Measurements from ENCODE around the gene INPP4A.
A peak's percentile ranks its signal among the peaks of the same experiment; 100 is the strongest.

Gene INPP4A

DNA sequence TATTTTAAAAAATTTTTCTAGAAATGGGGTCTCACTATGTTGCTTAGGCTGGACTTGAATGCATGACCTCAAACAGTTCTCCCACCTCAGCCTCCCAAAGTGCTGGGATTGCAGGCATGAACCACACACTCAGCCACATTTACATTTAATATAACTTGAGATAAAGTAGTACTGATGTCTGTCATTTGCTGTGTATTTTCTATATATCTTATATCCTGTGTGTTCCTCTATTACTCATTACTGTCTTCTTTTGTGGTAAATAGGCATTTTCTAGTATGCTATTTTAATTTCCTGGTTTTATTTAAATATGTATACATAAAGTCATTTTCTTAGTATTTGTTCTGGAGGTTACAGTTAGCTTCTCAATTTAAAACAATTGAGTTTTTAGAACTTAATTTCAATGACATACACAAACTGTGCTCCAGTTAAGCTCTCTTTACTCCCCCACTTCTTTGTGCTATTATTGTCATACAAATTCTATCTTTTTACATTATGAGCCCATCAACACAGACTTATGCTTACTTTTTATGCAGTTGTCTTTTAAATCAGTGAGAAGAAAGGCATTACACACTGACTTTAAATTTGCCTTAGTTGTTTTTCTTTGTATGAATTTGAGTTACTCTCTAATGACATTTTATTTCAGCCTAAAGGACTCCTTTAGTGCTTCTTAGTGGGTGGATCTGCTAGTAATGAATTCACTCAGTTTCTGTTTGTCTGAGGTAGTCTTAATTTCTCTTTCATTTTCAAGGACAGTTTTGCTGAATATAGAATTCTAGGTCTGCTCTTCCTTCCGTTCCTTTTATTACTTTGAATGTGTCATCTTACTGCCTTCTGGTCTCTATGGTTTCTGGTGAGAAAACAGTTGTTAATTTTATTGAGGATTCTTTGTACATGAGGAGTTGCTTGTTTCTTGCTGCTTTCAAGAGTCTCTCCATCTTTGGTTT, 6.2 kb upstream of the INPP4A start:
- DNase-seq, result no peak

DNA sequence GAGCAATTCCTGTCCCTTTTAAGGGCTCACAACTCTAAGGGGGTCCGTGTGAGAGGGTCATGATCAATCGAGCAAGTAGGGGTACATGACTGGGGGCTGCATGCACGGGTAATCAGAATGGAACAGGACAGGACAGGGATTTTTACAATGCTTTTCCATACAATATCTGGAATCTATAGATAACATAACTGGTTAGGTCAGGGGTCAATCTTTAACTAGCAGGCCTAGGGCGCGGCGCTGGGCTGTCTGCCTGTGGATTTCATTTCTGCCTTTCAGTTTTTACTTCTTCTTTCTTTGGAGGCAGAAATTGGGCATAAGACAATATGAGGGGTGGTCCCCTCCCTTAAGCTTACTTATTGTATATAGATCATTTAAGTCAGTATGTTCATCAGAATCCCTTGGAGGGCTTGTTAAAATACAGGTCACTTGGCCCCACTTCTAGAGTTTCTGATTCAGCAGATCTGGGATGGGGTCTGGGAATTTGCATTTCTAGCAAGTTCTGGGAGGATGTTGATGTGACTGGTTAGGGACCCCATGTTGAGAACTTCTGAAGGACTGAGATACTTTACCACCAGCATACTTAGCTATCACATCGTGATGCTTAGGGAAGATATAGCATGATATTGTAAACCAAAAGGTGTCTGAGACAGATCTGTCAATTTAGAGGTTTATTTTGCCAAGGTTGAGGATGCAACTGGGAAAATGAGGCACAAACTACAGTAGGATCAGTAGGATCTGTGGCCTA, 2.8 kb upstream of the INPP4A start:
- no peak for DNase-seq

DNA sequence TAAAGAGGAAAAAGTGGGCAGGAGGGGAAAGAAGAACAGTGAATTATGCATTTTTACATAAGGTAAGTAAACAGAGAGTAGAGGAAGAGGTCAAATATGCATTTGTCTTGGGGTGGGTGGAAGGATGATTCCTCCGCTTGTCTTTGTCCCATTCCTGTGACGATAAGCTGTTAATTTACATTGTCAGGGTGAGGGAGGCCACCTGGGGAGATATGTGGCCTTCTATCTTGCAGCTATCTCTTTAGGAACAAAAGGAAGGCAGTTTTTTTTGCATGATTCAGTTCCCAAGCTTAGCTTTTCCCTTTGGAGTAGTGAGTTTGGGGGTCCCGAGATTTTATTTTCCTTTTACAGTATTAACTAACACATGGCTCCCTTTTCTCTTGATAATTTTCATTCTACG, 2.2 kb upstream of the INPP4A start:
- DNase-seq, result no peak

DNA sequence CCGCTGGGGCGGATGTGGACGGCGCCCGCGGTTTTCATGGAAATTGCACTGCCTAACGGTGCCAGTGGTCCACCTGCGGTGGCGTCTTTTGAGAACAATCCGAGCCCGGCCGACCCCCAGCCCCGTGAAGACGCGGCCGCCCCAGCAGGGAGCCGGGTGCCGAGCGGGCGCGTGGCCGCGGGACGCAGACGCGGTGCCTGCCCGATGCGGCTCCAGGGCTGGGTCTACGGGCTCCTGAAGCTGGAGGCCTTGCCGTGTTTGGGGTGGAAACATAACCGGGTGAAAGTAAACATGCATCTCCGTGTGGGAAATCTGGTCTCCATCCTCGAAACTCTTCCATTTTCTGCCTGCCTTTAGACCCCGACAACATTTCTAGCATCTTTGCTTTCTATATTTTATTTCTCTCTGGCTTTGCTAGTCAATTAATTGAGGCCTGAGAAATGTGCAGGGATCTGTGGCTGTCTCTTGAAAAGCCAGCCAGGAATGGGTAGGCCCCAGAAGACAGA, 572 bp downstream of the INPP4A start:
- no peak for DNase-seq

DNA sequence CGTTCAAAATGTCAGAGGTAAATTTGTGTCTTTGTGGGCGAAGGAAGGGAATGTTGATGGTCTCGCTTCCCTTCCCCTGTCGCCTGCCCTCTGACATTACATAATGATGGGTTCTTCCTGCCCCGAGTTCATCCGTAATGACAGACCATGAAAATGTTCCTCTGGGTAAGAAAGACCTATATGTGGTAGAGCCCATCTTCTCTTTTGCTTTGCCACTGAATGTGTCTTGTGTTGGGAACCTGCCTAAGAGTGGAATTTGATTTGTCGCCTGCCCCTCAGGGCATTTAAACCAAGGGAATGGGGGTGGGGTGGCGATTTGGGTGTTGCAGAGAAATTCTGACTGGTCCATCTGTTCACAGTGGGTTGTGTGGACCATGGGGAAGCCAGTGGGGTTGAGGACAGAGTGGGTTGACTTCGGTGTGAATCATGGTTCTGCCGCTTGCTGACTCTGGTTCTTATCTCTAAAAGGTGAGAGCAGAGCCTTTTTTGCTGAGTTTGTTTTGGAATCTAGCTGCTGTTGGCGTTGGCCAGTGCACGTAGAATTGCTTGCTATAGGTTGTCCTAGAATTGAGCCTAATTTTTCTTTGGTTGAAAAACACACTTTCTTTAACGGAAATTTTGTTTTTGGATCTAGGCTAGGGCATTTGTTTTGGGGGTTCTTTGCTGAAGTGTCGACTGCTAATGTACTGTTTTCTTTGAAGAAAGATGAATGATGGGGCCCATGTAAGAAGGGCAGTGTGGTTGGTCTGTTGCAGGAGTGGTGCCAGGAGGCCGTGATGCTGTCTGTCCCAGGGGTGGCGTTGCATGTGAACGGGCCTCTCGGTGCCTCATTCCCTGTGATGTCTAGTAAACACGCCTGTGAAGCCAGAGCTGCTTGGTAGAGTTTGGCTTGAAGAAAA, 1.3 kb downstream of the INPP4A start:
- DNase-seq, result peak; percentile 34

DNA sequence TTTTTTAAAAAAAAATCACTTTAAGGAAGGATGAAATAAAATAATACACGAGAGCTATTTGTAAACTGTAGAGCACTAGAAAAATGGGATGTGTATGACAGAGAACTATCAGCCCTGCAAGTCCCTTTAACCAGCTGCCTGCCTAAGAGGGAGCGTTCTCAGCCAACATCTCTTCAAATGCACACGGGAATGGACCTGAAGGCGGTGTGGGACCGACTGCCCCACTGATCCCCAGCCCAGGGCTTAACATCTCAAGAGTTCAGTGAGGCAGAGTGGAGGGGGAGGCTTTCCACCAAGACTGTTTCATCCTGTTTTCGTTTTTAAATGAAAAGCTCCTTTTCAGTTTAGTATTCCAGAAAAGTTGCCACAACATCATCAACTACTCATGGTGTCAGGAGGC, 2.2 kb downstream of the INPP4A start:
- no peak for DNase-seq

DNA sequence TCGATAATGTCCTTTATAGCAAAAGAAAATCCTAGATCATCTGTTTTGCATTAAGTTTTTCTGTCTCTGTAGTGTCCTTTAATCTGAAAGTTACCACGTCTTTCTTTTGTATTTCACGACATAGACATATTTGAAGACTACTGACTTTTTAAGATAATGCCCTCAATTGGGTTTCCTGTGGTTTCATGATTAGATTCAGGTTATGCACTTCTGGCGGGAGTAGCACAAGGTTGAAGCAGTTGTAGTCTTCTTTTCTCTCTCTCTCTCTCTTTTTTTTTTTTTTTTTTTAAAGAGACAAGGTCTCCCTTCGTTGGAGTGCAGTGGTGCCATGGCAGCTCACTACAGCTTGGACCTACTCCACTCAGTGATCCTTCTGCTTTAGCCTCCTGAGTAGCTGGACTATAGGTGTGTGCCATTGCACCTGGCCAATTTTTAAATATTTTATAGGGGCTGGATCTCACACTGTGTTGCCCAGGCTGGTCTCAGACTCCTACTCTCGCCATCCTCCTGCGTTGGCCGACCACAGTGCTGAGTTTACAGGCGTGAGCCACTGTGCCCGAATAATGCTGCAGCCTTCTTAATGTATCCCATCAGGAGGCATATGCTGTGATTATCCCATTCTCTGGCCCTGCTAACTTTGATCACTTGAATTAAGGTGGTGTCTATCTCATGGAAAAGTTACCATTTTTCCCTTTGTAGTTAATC, 3.9 kb downstream of the INPP4A start:
- no peak for DNase-seq

DNA sequence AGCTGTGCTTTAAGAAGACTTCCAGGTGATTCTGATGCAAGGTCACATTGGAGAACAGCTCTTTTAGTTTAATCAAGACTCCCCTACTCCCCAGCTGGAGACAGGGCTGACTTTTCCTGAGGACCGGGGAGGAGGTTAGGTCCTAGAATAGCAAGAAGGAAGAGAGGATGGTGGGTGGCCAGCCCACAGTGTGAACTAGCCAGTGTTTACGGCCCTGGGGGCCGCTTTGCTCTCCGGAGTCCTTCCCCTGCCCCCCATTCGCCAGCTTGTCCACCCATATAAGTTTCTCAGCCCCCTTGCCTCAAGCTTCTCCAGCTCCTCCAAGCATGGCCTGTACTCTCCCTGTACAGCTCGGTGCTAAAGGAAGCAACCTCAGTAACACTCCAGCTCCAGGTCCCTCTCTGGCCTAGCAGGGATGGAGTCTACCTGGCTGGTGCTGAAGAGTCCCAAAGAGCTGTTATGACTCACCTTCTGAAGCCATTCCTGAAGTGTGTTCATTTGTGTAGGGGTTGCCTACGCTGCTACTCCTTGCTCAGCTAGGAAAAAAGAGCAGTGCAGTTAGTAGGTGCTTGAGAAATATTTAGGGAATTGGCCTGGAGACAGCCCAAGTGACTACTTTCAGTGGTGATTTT, 7.9 kb downstream of the INPP4A start:
- no peak for DNase-seq

DNA sequence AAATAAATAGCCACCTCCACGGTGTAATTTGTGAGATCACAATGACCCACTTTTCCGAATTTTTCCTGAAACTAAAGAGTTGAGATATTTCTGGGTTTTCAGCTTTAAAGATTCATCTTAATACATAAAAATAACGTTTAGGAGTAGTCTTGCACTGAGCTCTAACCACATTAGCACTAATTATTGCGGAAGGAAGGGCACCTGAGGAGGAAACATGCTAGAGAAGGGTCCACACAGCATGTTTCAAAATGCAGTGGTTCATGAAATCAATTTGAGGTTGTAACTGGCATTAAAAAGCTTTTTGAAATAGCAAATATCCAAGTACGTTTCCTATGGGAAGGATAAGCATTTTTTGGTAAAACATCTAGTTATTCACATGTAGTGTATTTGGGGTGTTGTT, 8.4 kb downstream of the INPP4A start:
- DNase-seq, result no peak

DNA sequence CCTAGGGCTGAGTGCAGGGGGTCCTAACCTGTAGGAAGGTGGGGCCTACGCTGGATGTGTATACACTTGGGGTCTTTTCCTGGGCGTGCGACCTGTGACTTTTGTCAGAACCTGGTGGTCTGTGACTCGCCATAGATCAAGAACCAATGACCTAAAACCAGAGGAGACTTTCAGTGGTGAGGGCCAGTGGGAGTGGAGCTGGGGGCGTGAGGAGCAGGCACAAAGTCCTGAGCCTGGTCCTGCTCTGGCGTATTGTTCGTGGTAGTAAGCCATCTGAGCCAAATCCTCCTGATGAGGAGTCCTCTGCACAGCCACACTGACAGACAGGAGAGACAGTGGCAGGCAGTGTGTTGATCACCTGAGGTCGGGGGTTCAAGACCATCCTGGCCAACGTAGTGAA, 8.9 kb downstream of the INPP4A start:
- no peak for DNase-seq

DNA sequence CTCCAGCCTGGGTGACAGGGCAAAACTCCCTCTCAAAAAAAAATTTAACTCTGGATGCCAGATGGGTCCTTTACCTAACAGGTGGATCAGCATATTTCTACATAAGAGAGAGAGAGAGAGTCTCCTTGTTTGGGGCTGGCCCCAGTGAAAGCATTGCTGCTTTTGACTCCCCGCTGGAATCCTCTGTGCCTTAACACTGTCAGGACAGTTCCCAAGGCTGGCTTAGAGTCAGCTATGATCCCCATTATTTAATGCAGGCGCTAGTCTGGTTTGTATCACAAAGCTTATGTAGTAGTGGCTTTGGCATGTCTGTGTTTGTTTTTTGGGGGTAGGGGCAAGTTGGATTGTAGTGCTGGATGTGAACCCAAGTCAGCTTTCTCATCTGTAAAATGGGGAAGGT, 9.4 kb downstream of the INPP4A start:
- no peak for DNase-seq

DNA sequence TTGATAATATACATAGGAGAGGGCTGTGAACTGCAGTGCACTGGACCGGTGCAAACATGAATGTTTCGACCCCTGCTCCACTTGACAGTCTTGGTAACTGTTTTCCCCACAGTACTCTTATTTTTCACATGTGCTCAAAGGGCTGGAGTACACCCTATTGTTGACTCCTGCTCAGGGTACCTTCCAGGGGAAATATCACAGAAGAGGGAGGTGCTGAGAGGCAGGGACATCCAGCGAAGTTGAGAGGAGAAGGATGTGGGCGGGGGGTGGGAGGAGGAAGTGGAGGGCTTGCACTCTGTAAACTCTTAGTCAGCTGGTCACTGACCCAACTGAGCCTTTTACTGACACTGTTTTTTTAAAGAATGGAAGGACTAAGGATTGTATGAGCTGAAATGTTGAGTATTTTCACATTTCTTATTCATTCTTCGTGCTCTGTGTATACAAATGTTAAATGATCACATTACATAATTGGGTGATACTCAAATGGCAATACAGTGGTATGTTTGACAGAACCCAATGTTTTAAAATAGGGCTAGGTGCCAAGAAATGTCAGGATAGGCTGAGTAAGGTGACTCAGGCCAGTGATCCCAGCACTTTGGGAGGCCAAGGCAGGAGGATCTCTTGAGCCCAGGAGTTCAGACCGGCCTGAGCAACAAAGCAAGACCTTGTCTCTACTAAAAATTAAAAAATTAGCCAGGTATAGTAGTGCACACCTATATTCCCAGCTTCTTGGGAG, 10.0 kb downstream of the INPP4A start:
- no peak for DNase-seq

DNA sequence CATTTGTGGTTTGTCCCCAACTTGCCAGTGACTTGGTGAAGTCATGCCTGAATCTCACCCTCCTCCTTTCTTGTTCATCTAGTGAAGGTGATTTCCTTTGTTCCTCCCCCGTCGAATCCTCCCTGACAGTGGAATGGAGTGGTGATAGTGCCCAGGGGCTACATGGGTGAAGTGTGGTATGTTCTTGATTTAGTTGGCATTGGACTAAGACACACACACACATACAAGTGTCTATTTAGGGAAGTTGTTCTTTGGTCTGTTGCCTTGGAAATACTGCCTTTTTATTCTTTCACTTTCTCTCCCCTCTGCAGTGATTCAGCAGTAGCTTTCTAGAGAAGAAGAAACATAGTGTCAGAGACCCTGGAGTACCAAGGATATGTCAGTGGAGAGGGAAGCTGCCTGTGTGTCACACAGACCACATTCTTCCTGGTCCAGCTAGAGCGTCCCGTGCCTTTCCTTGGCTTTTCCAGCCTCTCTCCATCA, 10.9 kb downstream of the INPP4A start:
- no peak for DNase-seq

DNA sequence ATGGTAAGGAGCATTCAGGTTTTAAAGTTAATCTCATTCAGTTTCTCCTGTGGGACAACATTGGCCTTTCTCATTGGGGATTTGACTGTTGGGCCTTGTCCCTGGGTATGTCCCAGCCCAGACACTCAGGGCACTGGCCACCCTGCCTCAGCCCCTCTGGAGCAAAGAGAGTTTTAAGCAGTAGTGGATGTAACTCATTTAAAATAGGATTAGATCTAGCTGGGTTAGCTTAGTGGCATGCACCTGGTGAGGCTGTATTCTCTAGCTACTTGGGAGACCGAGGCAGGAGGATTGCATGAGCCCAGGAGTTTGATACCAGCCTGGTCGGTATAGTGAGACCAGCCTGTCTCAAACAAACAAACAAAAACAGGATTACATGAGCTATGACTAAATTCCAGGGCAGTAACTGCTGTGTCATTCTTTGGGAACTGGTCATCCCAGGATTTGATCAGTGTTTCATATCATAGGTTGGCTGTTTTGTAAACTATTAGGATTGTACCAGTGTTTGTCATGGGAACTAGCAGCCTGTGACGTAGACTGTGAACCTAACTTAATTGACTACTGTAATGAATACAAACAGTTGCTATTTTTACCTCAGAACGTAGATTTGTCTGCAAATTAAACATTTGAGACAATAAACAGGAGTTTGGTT, 12.5 kb downstream of the INPP4A start:
- no peak for DNase-seq

DNA sequence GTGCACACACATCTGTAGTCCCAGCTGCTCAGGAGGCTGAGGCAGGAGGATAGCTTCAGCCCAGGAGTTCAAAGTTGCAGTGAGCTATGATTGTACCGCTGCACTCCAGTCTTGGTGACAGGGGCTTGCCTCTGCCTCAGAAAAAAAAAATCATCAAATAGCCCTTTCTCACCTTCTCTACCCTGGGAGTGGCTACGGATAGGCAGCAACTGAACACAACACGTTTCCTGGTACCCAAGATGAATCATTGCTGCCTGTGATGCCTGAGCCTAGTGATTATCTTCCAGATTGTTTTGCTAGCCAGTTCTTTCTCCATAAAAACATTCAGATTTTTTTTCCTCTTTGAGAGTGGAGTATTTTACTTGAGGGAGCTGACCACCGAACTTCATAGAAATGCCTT, 13.5 kb downstream of the INPP4A start:
- DNase-seq, result no peak

DNA sequence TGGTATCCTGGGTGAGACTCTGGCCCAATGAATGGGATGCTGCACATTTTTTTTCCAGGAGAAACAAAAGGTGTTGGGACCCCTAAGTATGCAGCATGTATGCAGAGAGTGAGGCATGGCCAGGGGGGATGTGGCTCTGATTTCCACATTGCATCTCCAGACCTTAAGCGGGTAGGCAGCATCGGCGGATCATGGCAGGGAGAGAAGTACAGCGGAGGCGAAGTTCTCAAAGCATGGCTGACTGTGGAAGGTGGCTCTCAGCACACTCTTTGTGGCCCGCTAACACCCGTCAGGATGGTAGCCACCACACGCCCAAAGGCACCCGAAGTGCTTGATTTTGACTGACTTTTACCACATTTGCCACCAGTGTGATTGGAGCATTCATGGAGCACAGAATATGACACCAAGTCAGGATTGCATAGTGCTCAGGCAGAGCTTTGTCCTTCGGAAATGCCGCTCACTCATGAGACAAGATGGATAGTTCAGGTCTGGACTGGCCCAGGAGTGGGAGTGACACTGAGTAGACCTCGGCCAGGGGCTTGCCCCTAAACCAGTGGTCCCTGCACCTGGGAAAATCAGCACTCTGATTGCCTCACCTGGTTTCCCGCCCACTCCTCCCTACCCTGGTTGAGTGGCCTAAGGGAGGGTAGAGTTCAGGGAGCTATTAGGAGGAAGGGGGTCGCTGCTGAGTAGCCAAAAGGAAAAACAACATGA, 14.2 kb downstream of the INPP4A start:
- no peak for DNase-seq

DNA sequence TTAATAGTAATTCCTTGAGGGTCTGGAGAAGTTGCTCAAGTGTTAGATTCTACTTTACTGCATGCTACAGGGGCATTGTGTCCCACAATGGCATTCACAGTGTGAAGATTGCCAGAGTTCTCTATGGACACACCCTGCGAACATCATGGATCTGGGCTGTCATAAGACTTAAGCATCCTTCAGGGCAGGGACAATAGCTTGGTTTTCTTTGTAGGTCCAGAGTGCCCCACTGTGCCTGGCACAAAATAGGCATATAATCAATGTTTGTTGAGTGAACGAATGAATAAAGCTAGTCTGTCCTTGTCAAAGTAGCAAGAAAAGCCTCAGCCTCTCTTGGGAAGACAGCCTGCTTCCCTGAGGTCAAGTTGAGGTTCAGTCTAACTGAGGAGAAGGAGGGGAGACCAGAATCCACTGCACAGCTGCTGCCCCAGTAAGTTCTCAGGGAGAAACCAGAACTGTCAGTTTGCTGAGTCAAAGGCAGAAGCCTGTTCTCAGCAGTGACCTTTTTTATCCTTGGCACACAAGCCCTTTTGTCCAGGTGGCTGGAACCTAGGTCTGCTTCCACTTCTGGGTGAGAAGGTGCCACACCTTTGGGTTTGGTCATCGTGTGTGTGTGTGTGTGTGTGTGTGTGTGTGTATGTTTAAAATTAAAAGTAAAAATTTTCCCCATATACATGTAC, 15.0 kb downstream of the INPP4A start:
- DNase-seq, result no peak

DNA sequence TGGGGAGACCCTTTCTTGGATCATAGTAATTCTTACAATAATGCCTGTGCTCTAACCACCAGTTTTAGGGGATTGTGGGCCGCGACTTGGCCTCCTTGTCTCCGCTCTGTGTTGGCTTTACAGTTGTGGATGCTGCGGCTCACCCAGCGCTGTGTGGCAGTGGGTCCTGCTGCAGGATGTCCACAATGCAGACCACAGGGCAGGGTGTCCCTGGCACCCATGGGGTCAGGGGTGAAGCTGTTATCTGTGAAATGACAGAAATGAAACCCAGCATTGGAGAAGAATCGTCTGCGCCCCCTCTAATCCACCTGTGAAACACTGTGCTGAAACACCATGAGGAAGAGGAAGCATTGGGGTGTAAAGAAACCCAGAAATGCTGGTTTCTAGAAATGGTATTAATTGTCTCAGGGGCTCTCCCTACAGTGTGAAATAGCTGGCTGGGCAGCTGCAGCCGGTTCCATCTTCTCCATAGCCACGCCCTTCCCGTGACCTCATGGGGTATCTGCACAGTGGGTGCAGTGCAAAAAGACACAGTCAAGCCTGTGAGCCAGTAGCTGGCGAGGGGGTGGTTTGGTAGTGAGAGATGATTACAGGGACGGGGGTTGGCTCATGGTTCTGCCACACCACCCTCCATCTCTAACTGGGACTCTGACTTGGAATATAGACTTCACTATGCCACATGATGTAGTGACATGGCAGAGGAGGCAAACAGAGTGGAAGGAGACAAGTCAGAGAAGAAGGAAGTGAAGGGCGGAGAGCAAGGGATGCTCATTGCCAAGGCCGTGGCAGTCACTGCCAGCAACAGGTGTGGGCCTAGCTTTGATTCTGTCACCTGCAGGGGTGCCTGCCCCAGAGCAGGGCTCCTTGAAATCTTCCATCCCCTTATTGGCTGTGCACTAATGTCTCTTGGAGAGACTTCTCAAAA, 16.2 kb downstream of the INPP4A start:
- DNase-seq, result no peak
